MCF 10A (cell line): Measurements from ENCODE around the gene GAS2. TPM values are rescaled to one million over a fixed set of nuclear protein-coding genes. Genes with fewer than 3 reads are reported as not detected.

ENCODE experiments used
- BruUV-seq: library from RNA; stranded (reverse); fragments of 400-500 nt; replicated peaks from 2 replicates; lab custom pipeline; 2021; lab: Mats Ljungman, UMichigan
- CTCF ChIA-PET: fragments of 300-600 bp; sonication (Branson Sonifier 250); formaldehyde crosslinking; extraction: SDS; loops from one replicate; lab custom pipeline; 2021; ENCODE audit warnings: antibody characterized with exemption, inconsistent platforms; lab: Yijun Ruan, JAX
- POLR2A ChIA-PET: fragments of 300-600, 350-650 bp; sonication (Branson Sonifier 250); formaldehyde crosslinking; extraction: SDS; loops from one replicate; lab custom pipeline; 2020; ENCODE audit warnings: antibody characterized with exemption, inconsistent platforms; lab: Yijun Ruan, JAX
- DNase-seq: peaks from one replicate; pipeline ENCODE4 v3.0.0-alpha.2; 2018; ENCODE audit not compliant: unreplicated experiment
- H3K27ac Mint-ChIP-seq: one replicate; pipeline ENCODE4 v1.8.0; 2022; ENCODE audit warnings: mild to moderate bottlenecking, low read depth, mixed read lengths; ENCODE audit not compliant: unreplicated experiment
- H3K27me3 Mint-ChIP-seq: one replicate; pipeline ENCODE4 v1.8.0; 2022; ENCODE audit warnings: mixed read lengths; ENCODE audit not compliant: insufficient read depth, unreplicated experiment
- H3K36me3 Mint-ChIP-seq: one replicate; pipeline ENCODE4 v1.8.0; 2022; ENCODE audit warnings: mild to moderate bottlenecking, moderate library complexity, mixed read lengths; ENCODE audit not compliant: insufficient read depth, unreplicated experiment
- H3K4me1 Mint-ChIP-seq: one replicate; pipeline ENCODE4 v1.8.0; 2022; ENCODE audit warnings: mixed read lengths; ENCODE audit not compliant: insufficient read depth, unreplicated experiment
- H3K4me3 Mint-ChIP-seq: one replicate; pipeline ENCODE4 v1.8.0; 2022; ENCODE audit warnings: mild to moderate bottlenecking, moderate library complexity, mixed read lengths; ENCODE audit not compliant: unreplicated experiment
- H3K9me3 Mint-ChIP-seq: one replicate; pipeline ENCODE4 v1.8.0; 2022; ENCODE audit warnings: mixed read lengths; ENCODE audit not compliant: unreplicated experiment
- intact Hi-C: fragments of 100-400 bp; cut with micrococcal nuclease; formaldehyde crosslinking; loops from 2 replicates; pipeline ENCODE4 v1.14.1; 2022
- total RNA-seq: library from RNA; stranded (reverse); gene quantifications from 2 replicates; pipeline ENCODE4 v1.2.3, GENCODE V29; 2022
- TF ChIP-seq, protein P1 (sequence below): fragments of 200-600 bp; IDR thresholded peaks from one replicate; pipeline ENCODE4 v1.8.0; 2022; ENCODE audit warnings: antibody characterized with exemption, mild to moderate bottlenecking; ENCODE audit not compliant: unreplicated experiment

Gene GAS2
- total RNA-seq, 1 experiment from 2014 or later: 1.4 TPM

DNA sequence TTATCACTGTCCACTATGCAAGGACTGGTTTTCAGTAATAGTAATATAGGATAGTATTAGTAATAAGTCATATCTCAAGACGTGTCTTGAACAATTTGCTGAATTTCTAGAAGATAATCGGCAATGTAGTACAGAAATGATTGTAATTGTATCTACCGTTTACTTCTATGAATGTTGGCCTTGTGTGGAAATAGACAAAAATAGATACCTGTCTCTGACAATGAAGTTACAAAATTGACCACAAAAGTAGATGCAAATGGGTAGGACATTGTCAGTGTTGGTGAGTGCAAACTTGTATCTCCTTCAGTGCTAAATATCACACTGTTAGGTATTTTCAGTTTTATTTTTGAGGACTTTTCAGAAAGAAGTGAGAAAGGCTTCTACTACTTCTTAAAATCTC is 120.1 kb downstream of the GAS2 start:
- no peaks in the 10 kb centered on the region for H3K36me3 Mint-ChIP-seq
- no peaks in the 10 kb centered on the region for H3K9me3 Mint-ChIP-seq
- intact Hi-C loops: loop anchor here (2.0 kb wide), 1 partner anchor 116 kb away; no protein-coding TSS in a partner anchor
- peaks cover 23% of the 10 kb centered on the region for H3K27me3 Mint-ChIP-seq
- TF ChIP-seq, protein P1, sequence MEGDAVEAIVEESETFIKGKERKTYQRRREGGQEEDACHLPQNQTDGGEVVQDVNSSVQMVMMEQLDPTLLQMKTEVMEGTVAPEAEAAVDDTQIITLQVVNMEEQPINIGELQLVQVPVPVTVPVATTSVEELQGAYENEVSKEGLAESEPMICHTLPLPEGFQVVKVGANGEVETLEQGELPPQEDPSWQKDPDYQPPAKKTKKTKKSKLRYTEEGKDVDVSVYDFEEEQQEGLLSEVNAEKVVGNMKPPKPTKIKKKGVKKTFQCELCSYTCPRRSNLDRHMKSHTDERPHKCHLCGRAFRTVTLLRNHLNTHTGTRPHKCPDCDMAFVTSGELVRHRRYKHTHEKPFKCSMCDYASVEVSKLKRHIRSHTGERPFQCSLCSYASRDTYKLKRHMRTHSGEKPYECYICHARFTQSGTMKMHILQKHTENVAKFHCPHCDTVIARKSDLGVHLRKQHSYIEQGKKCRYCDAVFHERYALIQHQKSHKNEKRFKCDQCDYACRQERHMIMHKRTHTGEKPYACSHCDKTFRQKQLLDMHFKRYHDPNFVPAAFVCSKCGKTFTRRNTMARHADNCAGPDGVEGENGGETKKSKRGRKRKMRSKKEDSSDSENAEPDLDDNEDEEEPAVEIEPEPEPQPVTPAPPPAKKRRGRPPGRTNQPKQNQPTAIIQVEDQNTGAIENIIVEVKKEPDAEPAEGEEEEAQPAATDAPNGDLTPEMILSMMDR: no peak
- POLR2A ChIA-PET: no interaction called here
- H3K27ac Mint-ChIP-seq: no peak overlapping the region
- no peak overlapping the region for H3K4me3 Mint-ChIP-seq
- CTCF ChIA-PET: interaction anchor here (0.8 to 2.9 kb wide), 15 partner anchors 9 to 469 kb away, joined by 3 to 30 read pairs (median 4); no protein-coding TSS in a partner anchor
- BruUV-seq: no TSS peak
- no peaks in the 10 kb centered on the region for H3K4me1 Mint-ChIP-seq
- DNase-seq: no peak

- no peaks in the 10 kb centered on the region for H3K4me1 Mint-ChIP-seq
- H3K9me3 Mint-ChIP-seq: no peaks in the 10 kb centered on the region
- no peak for DNase-seq
- peaks cover 24% of the 10 kb centered on the region for H3K27me3 Mint-ChIP-seq
- TF ChIP-seq, protein P1: no peak
- no peak overlapping the region for H3K4me3 Mint-ChIP-seq
- H3K27ac Mint-ChIP-seq: no peak overlapping the region
- BruUV-seq: no TSS peak
- intact Hi-C loops: loop anchor here (1.0 to 2.0 kb wide), 3 partner anchors 116 to 542 kb away; no protein-coding TSS in a partner anchor
- ChIA-PET POLR2A (no interaction called here), CTCF (interaction anchor here (0.7 to 2.9 kb wide), 33 partner anchors 9 to 543 kb away, joined by 3 to 30 read pairs (median 4); no protein-coding TSS in a partner anchor)
- H3K36me3 Mint-ChIP-seq: no peaks in the 10 kb centered on the region
Observed at GRCh38 chr11:22787055-22787454, 120.6 kb downstream of the GAS2 start.

GRCh38 chr11:22787551-22788162 is 121.2 kb downstream of the GAS2 start:
- no peak overlapping the region for H3K27ac Mint-ChIP-seq
- H3K4me3 Mint-ChIP-seq: no peak overlapping the region
- no peaks in the 10 kb centered on the region for H3K36me3 Mint-ChIP-seq
- BruUV-seq: no TSS peak
- H3K9me3 Mint-ChIP-seq: no peaks in the 10 kb centered on the region
- peak; percentile 56 for DNase-seq
- ChIA-PET POLR2A (no interaction called here), CTCF (interaction anchor here (0.6 to 2.9 kb wide), 49 partner anchors 8 to 1082 kb away, joined by 3 to 30 read pairs (median 3); no protein-coding TSS in a partner anchor)
- TF ChIP-seq, protein P1: peak; percentile 52
- no peaks in the 10 kb centered on the region for H3K4me1 Mint-ChIP-seq
- intact Hi-C loops: loop anchor here (1.0 to 2.0 kb wide), 3 partner anchors 117 to 542 kb away; no protein-coding TSS in a partner anchor
- H3K27me3 Mint-ChIP-seq: peaks cover 24% of the 10 kb centered on the region

GRCh38 chr11:22792497-22792896 is 126.1 kb downstream of the GAS2 start:
- no peaks in the 10 kb centered on the region for H3K36me3 Mint-ChIP-seq
- H3K27ac Mint-ChIP-seq: no peak overlapping the region
- peak; percentile 21 for DNase-seq
- no peaks in the 10 kb centered on the region for H3K4me1 Mint-ChIP-seq
- H3K27me3 Mint-ChIP-seq: peaks cover 27% of the 10 kb centered on the region
- H3K9me3 Mint-ChIP-seq: no peaks in the 10 kb centered on the region
- ChIA-PET CTCF (interaction anchor here (2.7 kb wide), 1 partner anchor 252 kb away, joined by 7 read pairs; no protein-coding TSS in a partner anchor), POLR2A (interaction anchor here (0.9 kb wide), 1 partner anchor 19 kb away, joined by 3 read pairs; no protein-coding TSS in a partner anchor)
- BruUV-seq: no TSS peak
- intact Hi-C loops: no loop called here
- no peak overlapping the region for H3K4me3 Mint-ChIP-seq
- TF ChIP-seq, protein P1: no peak
